B cell (primary cell): ENCODE measurements around the gene GPR137. TPM values are rescaled to one million over a fixed set of nuclear protein-coding genes. Genes with fewer than 3 reads are reported as not detected.

Experiments used
- ATAC-seq: fragments of 200-7000 bp; cut with Tn5 transposase; one replicate; pipeline ENCODE4 v1.10.0; 2021; ENCODE audit warnings: low read depth, mild to moderate bottlenecking, moderate number of reproducible peaks, moderate library complexity
- CTCF ChIA-PET: fragments of 350-600 bp; sonication (Branson Sonifier 250); formaldehyde crosslinking; loops from one replicate; lab custom pipeline; 2021; ENCODE audit warnings: antibody characterized with exemption, inconsistent platforms; lab: Charles Lee
- POLR2A ChIA-PET: fragments of 350-600 bp; sonication (Branson Sonifier 250); formaldehyde crosslinking; loops from one replicate; lab custom pipeline; 2021; ENCODE audit warnings: antibody characterized with exemption; lab: Charles Lee
- DNase-seq: peaks from one replicate; pipeline ENCODE4 v3.0.0; 2013
- H2AFZ ChIP-seq: 2 replicates; pipeline ENCODE4 v1.6.1; 2012; ENCODE audit warnings: mild to moderate bottlenecking, low read depth, low read length; ENCODE audit not compliant: insufficient read depth, poor library complexity, severe bottlenecking
- H3K27ac ChIP-seq, 2 donors: 1 replicate in 1 of 2; 2 replicates in 1 of 2; pipeline ENCODE4 v1.5.1; 2012 to 2013; ENCODE audit warnings: low read length in 2 of 2, mild to moderate bottlenecking in 2 of 2, moderate library complexity in 1 of 2
- H3K27me3 ChIP-seq, 4 experiments: fragments of 200-600 bp in 1 of 4; sonication (generic) in 1 of 4; replicated peaks in 1 of 4; 1 replicate in 2 of 4; 2 replicates in 2 of 4; pipeline versions ENCODE4 v1.6.1 to v1.7.0; 2013 to 2016; ENCODE audit warnings: low read length in 3 of 4, mild to moderate bottlenecking in 2 of 4, mixed read lengths in 1 of 4, moderate library complexity in 1 of 4; ENCODE audit not compliant: insufficient read depth in 4 of 4, control insufficient read depth in 3 of 4; ENCODE audit errors: control extremely low read depth in 1 of 4
- H3K36me3 ChIP-seq, 2 experiments: replicated peaks in 1 of 2; 1 replicate in 1 of 2; 2 replicates in 1 of 2; pipeline versions ENCODE4 v1.6.1 to v1.7.1; 2013; ENCODE audit warnings: low read length in 1 of 2; ENCODE audit not compliant: insufficient read depth in 2 of 2, control insufficient read depth in 1 of 2; ENCODE audit errors: control extremely low read depth in 1 of 2, extremely low read depth in 1 of 2
- H3K4me1 ChIP-seq, 2 donors: fragments of 200-600 bp in 1 of 2; sonication (generic) in 1 of 2; 1 replicate in 1 of 2; 2 replicates in 1 of 2; pipeline versions ENCODE4 v1.5.1 to v1.6.1; 2013 to 2017; ENCODE audit warnings: low read length in 2 of 2; ENCODE audit not compliant: control insufficient read depth in 2 of 2, insufficient read depth in 2 of 2
- H3K4me2 ChIP-seq: replicated peaks from 2 replicates; pipeline ENCODE3; 2012; ENCODE audit warnings: mild to moderate bottlenecking, low read depth, low read length; ENCODE audit not compliant: poor library complexity, severe bottlenecking
- H3K4me3 ChIP-seq, 5 experiments: fragments of 200-600 bp in 1 of 5; sonication (generic) in 1 of 5; 1 replicate in 3 of 5; 2 replicates in 2 of 5; pipeline versions ENCODE4 v1.5.1 to v1.7.0; 2011 to 2016; ENCODE audit warnings: low read length in 4 of 5, mild to moderate bottlenecking in 4 of 5, low read depth in 2 of 5, control low read depth in 1 of 5, moderate library complexity in 1 of 5; ENCODE audit not compliant: insufficient read depth in 1 of 5; ENCODE audit errors: control extremely low read depth in 1 of 5, extremely low read depth in 1 of 5
- H3K79me2 ChIP-seq: fragments of 200-600 bp; sonication (generic); one replicate; pipeline ENCODE4 v1.6.0; 2016; ENCODE audit warnings: low read length; ENCODE audit not compliant: control insufficient read depth, insufficient read depth
- H3K9ac ChIP-seq: fragments of 200-600 bp; sonication (generic); 2 replicates; pipeline ENCODE4 v1.6.1; 2017; ENCODE audit warnings: mild to moderate bottlenecking, low read length, moderate library complexity
- H3K9me3 ChIP-seq, 3 donors: one replicate each; pipeline versions ENCODE4 v1.6.1 to v1.7.1; 2013; ENCODE audit warnings: low read length in 2 of 3; ENCODE audit not compliant: control insufficient read depth in 2 of 3, insufficient read depth in 1 of 3; ENCODE audit errors: control extremely low read depth in 1 of 3
- H4K20me1 ChIP-seq: 2 replicates; pipeline ENCODE4 v1.6.0; 2012; ENCODE audit warnings: mild to moderate bottlenecking, low read length; ENCODE audit not compliant: insufficient read depth, control insufficient read depth, poor library complexity, severe bottlenecking
- H3K27ac Mint-ChIP-seq: one replicate; pipeline ENCODE4 v1.8.0; 2021; ENCODE audit warnings: mixed read lengths
- H3K27me3 Mint-ChIP-seq: one replicate; pipeline ENCODE4 v1.8.0; 2021; ENCODE audit warnings: mixed read lengths
- H3K4me1 Mint-ChIP-seq: one replicate; pipeline ENCODE4 v1.8.0; 2021; ENCODE audit warnings: mixed read lengths
- H3K4me3 Mint-ChIP-seq: one replicate; pipeline ENCODE4 v1.8.0; 2021; ENCODE audit warnings: mixed read lengths
- H3K9me3 Mint-ChIP-seq: one replicate; pipeline ENCODE4 v1.8.0; 2022; ENCODE audit warnings: mixed read lengths; ENCODE audit not compliant: insufficient read depth
- EZH2 ChIP-seq: IDR thresholded peaks from 2 replicates; pipeline ENCODE4 v1.6.1; 2012; ENCODE audit warnings: borderline replicate concordance, low read depth, mild to moderate bottlenecking, moderate library complexity, low read length; ENCODE audit not compliant: insufficient read depth, poor library complexity, severe bottlenecking
- WGBS: methylation state at CpG from one replicate; pipeline ENCODE4 v1.1.5; 2013; ENCODE audit warnings: missing lambda C conversion rate; ENCODE audit not compliant: insufficient coverage; 5-methylcytosine and 5-hydroxymethylcytosine counted together
- intact Hi-C: fragments of 100-400 bp; cut with micrococcal nuclease; formaldehyde crosslinking; loops from one replicate; pipeline ENCODE4 v1.10.0; 2022
- polyA plus RNA-seq: library from polyadenylated mRNA; depleted of rRNA; stranded (reverse); fragments of >200 nt; gene quantifications from 2 replicates; pipeline ENCODE4 v1.2.3, GENCODE V29; 2012
- total RNA-seq, 2 donors: library from RNA; stranded (reverse); fragments of 120-200 nt in 1 of 2; gene quantifications; 1 replicate in 1 of 2; 2 replicates in 1 of 2; pipeline versions ENCODE4 v1.2.3 to v1.2.4, GENCODE V29; 2013 to 2022
- TF ChIP-seq, protein P1 (sequence below): fragments of 200-600 bp; IDR thresholded peaks from one replicate; pipeline ENCODE4 v1.8.0; 2022; ENCODE audit warnings: antibody characterized with exemption, mild to moderate bottlenecking

GPR137 gene
- total and polyA plus RNA-seq, 2 donors (not counting 1 experiment from before 2014, with no cell fraction given): 49.9 to 66.1 TPM

DNA sequence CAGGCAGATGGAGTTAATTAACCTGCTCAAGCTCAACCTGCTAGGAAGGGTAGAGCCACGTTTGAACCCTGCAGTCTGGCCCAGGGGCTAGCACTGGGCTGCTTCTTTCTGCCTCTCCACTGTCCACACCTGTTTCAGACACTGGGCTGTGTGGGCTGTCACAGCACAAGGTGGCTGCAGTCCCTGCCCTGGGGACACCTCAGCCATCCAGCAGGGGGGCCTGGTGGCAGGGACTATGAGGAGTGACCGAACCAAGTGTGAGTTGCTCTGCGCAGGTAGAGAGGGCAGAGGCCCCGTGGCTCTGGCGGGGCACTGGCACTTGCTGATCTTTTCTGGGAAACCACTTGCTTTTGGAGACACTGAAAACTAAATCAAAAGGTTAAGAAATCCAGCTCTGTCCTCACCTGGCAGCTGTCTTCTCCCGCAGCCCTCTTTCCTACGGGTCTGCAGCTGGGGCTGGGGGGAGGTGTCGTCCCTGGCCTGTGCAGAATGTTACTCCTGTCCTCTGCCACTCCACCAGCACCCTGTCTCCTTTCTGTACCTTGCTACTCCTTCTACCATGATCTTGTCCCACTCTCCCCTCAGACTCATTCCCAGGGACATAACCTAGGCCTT lies 7.0 kb upstream of the GPR137 start:
- Histone ChIP-seq H3K4me2 (no peak overlapping the region), H3K9ac (no peak overlapping the region), H3K4me3 (no peak overlapping the region), H3K79me2 (peaks cover 19% of the 10 kb centered on the region), H3K36me3 (peaks cover 0 to 19% of the 10 kb centered on the region in 2 experiments), H3K27ac (no peak overlapping the region), H3K4me1 (peaks cover 0 to 3% of the 10 kb centered on the region in 2 donors), H2AFZ (no peak overlapping the region), H3K27me3 (no peaks in the 10 kb centered on the region), H4K20me1 (no peaks in the 10 kb centered on the region), H3K9me3 (no peaks in the 10 kb centered on the region)
- ATAC-seq: no peak
- no peak overlapping the region for H3K4me3 Mint-ChIP-seq
- TF ChIP-seq, protein P1, sequence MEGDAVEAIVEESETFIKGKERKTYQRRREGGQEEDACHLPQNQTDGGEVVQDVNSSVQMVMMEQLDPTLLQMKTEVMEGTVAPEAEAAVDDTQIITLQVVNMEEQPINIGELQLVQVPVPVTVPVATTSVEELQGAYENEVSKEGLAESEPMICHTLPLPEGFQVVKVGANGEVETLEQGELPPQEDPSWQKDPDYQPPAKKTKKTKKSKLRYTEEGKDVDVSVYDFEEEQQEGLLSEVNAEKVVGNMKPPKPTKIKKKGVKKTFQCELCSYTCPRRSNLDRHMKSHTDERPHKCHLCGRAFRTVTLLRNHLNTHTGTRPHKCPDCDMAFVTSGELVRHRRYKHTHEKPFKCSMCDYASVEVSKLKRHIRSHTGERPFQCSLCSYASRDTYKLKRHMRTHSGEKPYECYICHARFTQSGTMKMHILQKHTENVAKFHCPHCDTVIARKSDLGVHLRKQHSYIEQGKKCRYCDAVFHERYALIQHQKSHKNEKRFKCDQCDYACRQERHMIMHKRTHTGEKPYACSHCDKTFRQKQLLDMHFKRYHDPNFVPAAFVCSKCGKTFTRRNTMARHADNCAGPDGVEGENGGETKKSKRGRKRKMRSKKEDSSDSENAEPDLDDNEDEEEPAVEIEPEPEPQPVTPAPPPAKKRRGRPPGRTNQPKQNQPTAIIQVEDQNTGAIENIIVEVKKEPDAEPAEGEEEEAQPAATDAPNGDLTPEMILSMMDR: no peak
- TF ChIP-seq EZH2: no peak
- H3K9me3 Mint-ChIP-seq: no peaks in the 10 kb centered on the region
- CTCF ChIA-PET: interaction anchor here (1.9 kb wide), 1 partner anchor 26 kb away, joined by 10 read pairs; the partner anchor contains the start of gene ESRRA
- POLR2A ChIA-PET: interaction anchor here (0.6 kb wide), 1 partner anchor 601 kb away, joined by 11 read pairs; no protein-coding TSS in a partner anchor
- H3K27me3 Mint-ChIP-seq: no peaks in the 10 kb centered on the region
- DNase-seq: no peak
- peaks cover 5% of the 10 kb centered on the region for H3K4me1 Mint-ChIP-seq
- 95% methylated on average over 5 of the region's 8 CpGs for WGBS
- H3K27ac Mint-ChIP-seq: no peak overlapping the region
- intact Hi-C loops: no loop called here
